ENCODE measurements around the gene RAB40C.

GRCh38 chr16:670485-671352, 80.9 kb downstream of the RAB40C start:
- TF ChIP-seq CTCF (conservative IDR thresholded peaks at IDR 0.05; ENCODE audit: low read length) (no peak), EZH2phosphoT487 (IDR thresholded peaks at IDR 0.05; ENCODE audit: borderline replicate concordance) (no peak)

Measured in Loucy (cell line).